Thoracic aorta (tissue), 2 donors: ENCODE data around the gene RELB. TPM values are rescaled to one million over a fixed set of nuclear protein-coding genes. Genes with fewer than 3 reads are reported as not detected.

Experiments used
- ATAC-seq: fragments of 150-250 bp; one replicate; pipeline ENCODE4 v1.8.0; 2017; ENCODE audit warnings: low read depth; ENCODE audit not compliant: insufficient number of reproducible peaks, low FRiP score
- DNase-seq: peaks from one replicate; pipeline ENCODE4 v3.0.0-alpha.2; 2020; ENCODE audit warnings: low spot score
- H3K27ac ChIP-seq, 2 donors: fragments of 200-600 bp; sonication (generic); 1 replicate in 1 of 2; 2 replicates in 1 of 2; pipeline ENCODE4 v1.5.1; 2016; ENCODE audit warnings: mild to moderate bottlenecking in 2 of 2, moderate library complexity in 2 of 2
- H3K27me3 ChIP-seq: fragments of 200-600 bp; sonication (generic); replicated peaks from 2 replicates; pipeline ENCODE4 v1.6.0; 2016; ENCODE audit warnings: mild to moderate bottlenecking; ENCODE audit not compliant: insufficient read depth
- H3K36me3 ChIP-seq: fragments of 200-600 bp; sonication (generic); one replicate; pipeline ENCODE4 v1.5.1; 2016
- H3K4me1 ChIP-seq, 2 donors: fragments of 200-600 bp; sonication (generic); 1 replicate in 1 of 2; 2 replicates in 1 of 2; pipeline versions ENCODE4 v1.5.1 to v1.6.0; 2016; ENCODE audit warnings: low read depth in 2 of 2, mild to moderate bottlenecking in 1 of 2; ENCODE audit not compliant: control insufficient read depth in 1 of 2
- H3K4me3 ChIP-seq: fragments of 200-600 bp; sonication (generic); 2 replicates; pipeline ENCODE4 v1.5.1; 2016; ENCODE audit warnings: mild to moderate bottlenecking
- H3K9me3 ChIP-seq: fragments of 200-600 bp; sonication (generic); 2 replicates; pipeline ENCODE4 v1.5.1; 2016
- total RNA-seq, 2 donors: library from RNA; depleted of rRNA; stranded (reverse); fragments of >200 nt; gene quantifications; one replicate each; pipeline versions ENCODE4 v1.1.0 to v1.2.3, GENCODE V29; 2016
- TF ChIP-seq, protein P1 (sequence below): fragments of 200-600 bp; sonication (generic); IDR thresholded peaks from one replicate; pipeline ENCODE4 v1.5.1; 2019; ENCODE audit warnings: antibody characterized with exemption

Gene RELB, protein sequence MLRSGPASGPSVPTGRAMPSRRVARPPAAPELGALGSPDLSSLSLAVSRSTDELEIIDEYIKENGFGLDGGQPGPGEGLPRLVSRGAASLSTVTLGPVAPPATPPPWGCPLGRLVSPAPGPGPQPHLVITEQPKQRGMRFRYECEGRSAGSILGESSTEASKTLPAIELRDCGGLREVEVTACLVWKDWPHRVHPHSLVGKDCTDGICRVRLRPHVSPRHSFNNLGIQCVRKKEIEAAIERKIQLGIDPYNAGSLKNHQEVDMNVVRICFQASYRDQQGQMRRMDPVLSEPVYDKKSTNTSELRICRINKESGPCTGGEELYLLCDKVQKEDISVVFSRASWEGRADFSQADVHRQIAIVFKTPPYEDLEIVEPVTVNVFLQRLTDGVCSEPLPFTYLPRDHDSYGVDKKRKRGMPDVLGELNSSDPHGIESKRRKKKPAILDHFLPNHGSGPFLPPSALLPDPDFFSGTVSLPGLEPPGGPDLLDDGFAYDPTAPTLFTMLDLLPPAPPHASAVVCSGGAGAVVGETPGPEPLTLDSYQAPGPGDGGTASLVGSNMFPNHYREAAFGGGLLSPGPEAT
- 10 to 100 TPM; 20.6 to 38.6 TPM for total RNA-seq

GRCh38 chr19:45001087-45001739 is at the start of gene RELB:
Gene RELB (plus strand): TSS chr19:45001464. CDS start chr19:45001580, 116 bp downstream.
- H3K36me3 ChIP-seq = no peaks in the 10 kb centered on the region
- DNase-seq = peak; percentile 78
- peaks cover 5 to 12% of the 10 kb centered on the region in 2 donors for H3K4me1 ChIP-seq
- no peaks in the 10 kb centered on the region for H3K27me3 ChIP-seq
- H3K27ac ChIP-seq = peak within 1 kb of the TSS; percentile 99
- H3K4me3 ChIP-seq = peak within 1 kb of the TSS; percentile 100
- peak; percentile 66 for ATAC-seq
- TF ChIP-seq, protein P1, sequence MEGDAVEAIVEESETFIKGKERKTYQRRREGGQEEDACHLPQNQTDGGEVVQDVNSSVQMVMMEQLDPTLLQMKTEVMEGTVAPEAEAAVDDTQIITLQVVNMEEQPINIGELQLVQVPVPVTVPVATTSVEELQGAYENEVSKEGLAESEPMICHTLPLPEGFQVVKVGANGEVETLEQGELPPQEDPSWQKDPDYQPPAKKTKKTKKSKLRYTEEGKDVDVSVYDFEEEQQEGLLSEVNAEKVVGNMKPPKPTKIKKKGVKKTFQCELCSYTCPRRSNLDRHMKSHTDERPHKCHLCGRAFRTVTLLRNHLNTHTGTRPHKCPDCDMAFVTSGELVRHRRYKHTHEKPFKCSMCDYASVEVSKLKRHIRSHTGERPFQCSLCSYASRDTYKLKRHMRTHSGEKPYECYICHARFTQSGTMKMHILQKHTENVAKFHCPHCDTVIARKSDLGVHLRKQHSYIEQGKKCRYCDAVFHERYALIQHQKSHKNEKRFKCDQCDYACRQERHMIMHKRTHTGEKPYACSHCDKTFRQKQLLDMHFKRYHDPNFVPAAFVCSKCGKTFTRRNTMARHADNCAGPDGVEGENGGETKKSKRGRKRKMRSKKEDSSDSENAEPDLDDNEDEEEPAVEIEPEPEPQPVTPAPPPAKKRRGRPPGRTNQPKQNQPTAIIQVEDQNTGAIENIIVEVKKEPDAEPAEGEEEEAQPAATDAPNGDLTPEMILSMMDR = no peak
- no peaks in the 10 kb centered on the region for H3K9me3 ChIP-seq

GRCh38 chr19:44954278-44954648 is 47.0 kb upstream of the RELB start:
- TF ChIP-seq, protein P1 = no peak
- no peak for DNase-seq
- H3K9me3 ChIP-seq = no peaks in the 10 kb centered on the region
- H3K36me3 ChIP-seq = peaks cover 5% of the 10 kb centered on the region
- ATAC-seq = no peak
- peak overlapping the region; percentile 99 for H3K4me3 ChIP-seq
- H3K27me3 ChIP-seq = no peaks in the 10 kb centered on the region
- H3K4me1 ChIP-seq = peaks cover 12 to 44% of the 10 kb centered on the region in 2 donors
- peak overlapping the region; percentile 86 to 89 for H3K27ac ChIP-seq

- peak; percentile 87 for DNase-seq
- Histone ChIP-seq H3K4me3 (peak within 1 kb of the TSS; percentile 99), H3K9me3 (no peaks in the 10 kb centered on the region), H3K27ac (peak within 1 kb of the TSS; percentile 86 to 89), H3K27me3 (no peaks in the 10 kb centered on the region), H3K36me3 (peaks cover 4% of the 10 kb centered on the region), H3K4me1 (peaks cover 12 to 44% of the 10 kb centered on the region in 2 donors)
- ATAC-seq = peak; percentile 90
- TF ChIP-seq, protein P1 = no peak
These were observed 46.4 kb upstream of the RELB start, which contains the start of gene CLPTM1 for GRCh38 chr19:44954649-44955504. Gene CLPTM1 (plus strand): TSS chr19:44955380. CDS start chr19:44955396, 16 bp downstream.

- H3K27ac ChIP-seq = peak overlapping the region; percentile 49 to 89
- H3K4me3 ChIP-seq = peak overlapping the region; percentile 99
- H3K27me3 ChIP-seq = no peaks in the 10 kb centered on the region
- H3K9me3 ChIP-seq = no peaks in the 10 kb centered on the region
- peaks cover 7% of the 10 kb centered on the region for H3K36me3 ChIP-seq
- TF ChIP-seq, protein P1 = no peak
- DNase-seq = no peak
- no peak for ATAC-seq
- peaks cover 12 to 42% of the 10 kb centered on the region in 2 donors for H3K4me1 ChIP-seq
These were observed 45.5 kb upstream of the RELB start for GRCh38 chr19:44955505-44956439.
